HAP-1 (cell line): Measurements from ENCODE around the gene CPEB2.

Source experiments
- DNase-seq, 2 experiments: peaks; one replicate each; pipeline ENCODE4 v3.0.0-alpha.2; 2016 to 2020; ENCODE audit warnings: low spot score in 2 of 2
- H3K27me3 ChIP-seq: fragments of 250-450 bp; sonication (Bioruptor Pico); 2 replicates; pipeline ENCODE4 v1.5.1; 2020; ENCODE audit warnings: low read depth, mild to moderate bottlenecking, moderate library complexity
- H3K36me3 ChIP-seq: fragments of 250-450 bp; sonication (Bioruptor Pico); replicated peaks from 2 replicates; pipeline ENCODE4 v1.5.1; 2020; ENCODE audit warnings: mild to moderate bottlenecking
- H3K4me1 ChIP-seq: fragments of 250-450 bp; sonication (Bioruptor Pico); 2 replicates; pipeline ENCODE4 v1.5.1; 2020; ENCODE audit warnings: mild to moderate bottlenecking
- H3K4me3 ChIP-seq: fragments of 250-450 bp; sonication (Bioruptor Pico); 2 replicates; pipeline ENCODE4 v1.5.1; 2020; ENCODE audit warnings: mild to moderate bottlenecking, moderate library complexity
- H3K9me3 ChIP-seq: fragments of 250-450 bp; sonication (Bioruptor Pico); 2 replicates; pipeline ENCODE4 v1.5.1; 2020; ENCODE audit warnings: mild to moderate bottlenecking, moderate library complexity
- in situ Hi-C: fragments of 300-500 bp; cut with MboI; formaldehyde crosslinking; loops from 3 replicates; pipeline ENCODE4 v1.14.3; 2020; ENCODE audit warnings: low sequenced_read_pairs, inconsistent platforms, mixed read lengths

The CPEB2 gene

DNA sequence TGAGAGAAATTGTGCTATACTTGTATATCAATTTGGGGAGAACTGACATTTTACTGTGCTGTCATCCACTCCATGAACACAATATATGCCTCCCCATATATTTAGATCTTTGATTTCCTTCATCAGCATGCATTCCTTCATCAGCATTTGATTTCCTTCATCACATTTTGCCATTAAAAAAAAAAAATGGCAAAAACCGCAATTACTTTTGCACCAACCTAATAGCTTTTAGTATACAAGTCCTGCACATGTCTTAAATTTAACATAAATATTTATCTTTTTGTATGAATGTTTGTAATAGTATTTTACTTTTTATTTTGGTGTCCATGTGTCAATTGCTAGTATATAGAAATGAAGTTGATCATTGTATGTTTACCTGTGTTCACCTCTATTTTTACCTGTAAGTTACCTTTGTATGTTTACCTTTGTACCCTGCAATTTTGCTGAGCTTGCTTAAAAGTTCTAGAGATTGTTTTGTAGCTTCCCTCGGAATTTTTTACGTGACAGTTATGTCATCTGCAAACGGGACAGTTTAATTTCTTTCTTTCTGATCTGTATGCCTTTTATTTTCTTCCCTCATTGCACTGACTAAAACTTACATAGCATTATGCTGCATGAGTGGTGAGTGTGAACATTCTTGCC, 86.2 kb downstream of the CPEB2 start:
- H3K4me3 ChIP-seq, result no peak overlapping the region
- in situ Hi-C loops, result no loop called here

GRCh38 chr4:15089979-15090378, 87.7 kb downstream of the CPEB2 start:
- DNase-seq, result no peak
- no peaks in the 10 kb centered on the region for H3K4me1 ChIP-seq
- H3K36me3 ChIP-seq, result no peaks in the 10 kb centered on the region
- no peaks in the 10 kb centered on the region for H3K27me3 ChIP-seq
- in situ Hi-C loops, result no loop called here
- H3K4me3 ChIP-seq, result no peak overlapping the region
- H3K9me3 ChIP-seq, result no peaks in the 10 kb centered on the region

More for the DNA sequence above, 86.2 kb downstream of the CPEB2 start:
- H3K4me1 ChIP-seq, result no peaks in the 10 kb centered on the region
- no peak for DNase-seq
- H3K27me3 ChIP-seq, result no peaks in the 10 kb centered on the region
- H3K36me3 ChIP-seq, result no peaks in the 10 kb centered on the region
- no peaks in the 10 kb centered on the region; the same call in 1 of the 2 replicates for H3K9me3 ChIP-seq

- in situ Hi-C loops, result no loop called here
- DNase-seq, result no peak
- H3K9me3 ChIP-seq, result no peaks in the 10 kb centered on the region
- no peaks in the 10 kb centered on the region for H3K4me1 ChIP-seq
- no peak overlapping the region for H3K4me3 ChIP-seq
- no peaks in the 10 kb centered on the region for H3K36me3 ChIP-seq
- peaks cover 3% of the 10 kb centered on the region; the same call in 1 of the 2 replicates for H3K27me3 ChIP-seq
Measured at GRCh38 chr4:15100380-15100779, 98.1 kb downstream of the CPEB2 start.

DNA sequence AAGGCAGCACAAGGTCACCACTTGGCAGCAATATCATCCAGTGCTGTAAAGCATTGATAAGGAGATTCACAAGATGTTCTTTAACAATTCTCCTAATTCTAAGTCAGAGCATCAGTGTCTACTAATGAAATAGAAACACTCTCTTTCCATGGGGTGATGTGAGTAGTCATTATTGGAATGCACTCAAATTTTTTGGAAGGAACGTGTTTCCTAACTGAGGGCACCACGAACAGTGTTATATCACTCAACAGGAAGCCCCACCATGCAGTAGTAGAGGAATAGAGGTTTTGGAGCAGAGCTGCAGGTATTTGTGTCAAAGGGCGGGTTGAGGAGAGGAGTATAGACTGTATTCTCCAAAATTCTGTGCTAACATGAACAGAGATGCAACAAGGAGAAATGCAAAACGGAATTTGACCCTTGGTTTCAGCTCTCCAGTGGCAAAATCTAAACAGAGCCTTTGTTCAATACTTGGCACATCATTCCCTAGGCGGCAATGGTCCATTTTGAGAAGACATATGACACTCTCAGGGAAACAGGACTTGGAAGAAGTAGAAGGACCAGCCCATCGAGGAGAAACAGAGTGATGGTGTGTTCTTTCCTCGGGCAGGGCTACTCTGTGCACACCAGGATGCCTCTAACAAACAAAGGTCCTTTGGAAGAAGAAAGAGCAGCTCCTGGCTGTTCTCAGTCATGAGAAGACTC, 98.9 kb downstream of the CPEB2 start:
- H3K4me3 ChIP-seq, result no peak overlapping the region
- in situ Hi-C loops, result no loop called here
- peaks cover 3% of the 10 kb centered on the region; the same call in 1 of the 2 replicates for H3K27me3 ChIP-seq
- no peak for DNase-seq
- H3K9me3 ChIP-seq, result no peaks in the 10 kb centered on the region
- no peaks in the 10 kb centered on the region for H3K36me3 ChIP-seq
- H3K4me1 ChIP-seq, result no peaks in the 10 kb centered on the region

- H3K4me1 ChIP-seq, result no peaks in the 10 kb centered on the region
- no peak for DNase-seq
- H3K27me3 ChIP-seq, result peaks cover 3% of the 10 kb centered on the region; the same call in 1 of the 2 replicates
- in situ Hi-C loops, result no loop called here
- no peak overlapping the region for H3K4me3 ChIP-seq
- no peaks in the 10 kb centered on the region for H3K9me3 ChIP-seq
- H3K36me3 ChIP-seq, result no peaks in the 10 kb centered on the region
Measured at GRCh38 chr4:15104825-15105224, 102.5 kb downstream of the CPEB2 start.

DNA sequence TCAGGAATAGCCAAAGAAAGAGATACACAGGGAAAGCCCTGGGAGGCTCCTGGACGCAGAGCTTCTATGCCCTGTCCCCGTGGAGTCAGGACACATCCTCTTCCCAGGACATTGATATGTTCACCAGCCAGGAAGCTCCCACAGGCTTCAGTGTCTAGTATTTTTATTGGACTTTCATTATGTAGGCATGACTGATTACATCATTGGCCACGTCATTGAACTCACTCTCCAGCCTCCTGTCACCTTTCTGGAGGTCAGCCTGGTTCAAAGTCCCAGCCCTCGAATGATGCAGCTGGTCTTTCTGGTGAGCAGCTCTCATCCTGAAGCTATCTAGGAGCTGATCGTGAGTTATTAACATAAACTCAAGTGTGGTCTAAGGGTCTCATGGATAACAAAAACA, 104.1 kb downstream of the CPEB2 start:
- in situ Hi-C loops, result no loop called here
- H3K4me1 ChIP-seq, result no peaks in the 10 kb centered on the region

DNA sequence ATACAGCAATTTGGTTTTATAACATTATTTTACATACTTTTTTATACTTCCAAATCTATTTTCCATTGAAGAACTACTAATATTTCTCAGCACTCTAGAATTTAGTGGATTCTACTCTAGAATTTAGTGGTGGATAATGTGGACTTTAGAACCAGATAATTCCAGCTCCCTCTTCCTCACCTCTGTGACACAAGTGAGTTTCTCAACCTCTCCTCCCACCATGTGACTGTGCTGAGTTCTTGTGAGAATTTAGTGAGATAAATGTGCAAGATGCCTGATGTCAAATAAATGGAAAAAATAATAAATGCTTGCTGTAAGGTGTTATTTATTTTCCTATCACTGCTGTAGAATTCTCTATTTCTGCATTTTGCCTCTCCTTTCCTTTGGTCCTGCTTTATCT, 107.3 kb downstream of the CPEB2 start:
- no peaks in the 10 kb centered on the region for H3K9me3 ChIP-seq
- H3K4me1 ChIP-seq, result no peaks in the 10 kb centered on the region
- in situ Hi-C loops, result no loop called here
- H3K36me3 ChIP-seq, result no peaks in the 10 kb centered on the region
- no peak overlapping the region for H3K4me3 ChIP-seq
- DNase-seq, result no peak
- H3K27me3 ChIP-seq, result no peaks in the 10 kb centered on the region

More for the DNA sequence above, 104.1 kb downstream of the CPEB2 start:
- Histone ChIP-seq H3K36me3 (no peaks in the 10 kb centered on the region), H3K27me3 (no peaks in the 10 kb centered on the region; the same call in 1 of the 2 replicates), H3K9me3 (no peaks in the 10 kb centered on the region), H3K4me3 (no peak overlapping the region)
- DNase-seq, result no peak

GRCh38 chr4:15110120-15110571, 107.9 kb downstream of the CPEB2 start:
- Histone ChIP-seq H3K4me3 (no peak overlapping the region), H3K4me1 (no peaks in the 10 kb centered on the region), H3K27me3 (no peaks in the 10 kb centered on the region), H3K9me3 (no peaks in the 10 kb centered on the region), H3K36me3 (no peaks in the 10 kb centered on the region)
- DNase-seq, result no peak
- in situ Hi-C loops, result no loop called here

DNA sequence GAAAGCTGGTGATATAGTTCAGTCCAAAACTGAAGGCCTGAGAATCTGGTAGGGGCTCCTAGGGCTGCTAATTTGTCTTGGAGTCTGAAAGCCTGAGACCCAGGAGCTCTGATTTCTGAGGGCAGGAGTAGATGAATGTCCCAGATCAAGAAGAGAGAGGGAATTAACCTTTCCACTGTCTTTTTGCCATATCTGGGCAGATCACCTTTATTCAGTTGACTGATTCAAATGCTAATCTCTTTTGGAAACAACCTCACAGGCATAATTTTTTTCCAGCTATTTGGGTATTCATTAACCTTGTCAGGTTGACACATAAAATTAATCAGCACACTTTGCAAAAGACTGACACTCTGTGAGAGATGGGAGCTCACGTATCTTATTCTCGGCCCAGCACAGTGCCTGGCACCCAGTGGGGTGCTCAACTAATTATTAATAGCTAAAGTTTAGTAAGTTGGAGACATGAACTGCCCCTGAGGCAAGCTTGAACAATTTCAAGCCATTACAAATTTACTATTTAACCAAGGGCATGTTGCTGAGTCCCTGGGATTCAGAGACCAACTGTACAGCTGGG, 114.3 kb downstream of the CPEB2 start:
- DNase-seq, result no peak
- no peaks in the 10 kb centered on the region for H3K4me1 ChIP-seq
- in situ Hi-C loops, result no loop called here
- H3K36me3 ChIP-seq, result no peaks in the 10 kb centered on the region
- H3K4me3 ChIP-seq, result no peak overlapping the region
- H3K27me3 ChIP-seq, result no peaks in the 10 kb centered on the region
- H3K9me3 ChIP-seq, result no peaks in the 10 kb centered on the region

DNA sequence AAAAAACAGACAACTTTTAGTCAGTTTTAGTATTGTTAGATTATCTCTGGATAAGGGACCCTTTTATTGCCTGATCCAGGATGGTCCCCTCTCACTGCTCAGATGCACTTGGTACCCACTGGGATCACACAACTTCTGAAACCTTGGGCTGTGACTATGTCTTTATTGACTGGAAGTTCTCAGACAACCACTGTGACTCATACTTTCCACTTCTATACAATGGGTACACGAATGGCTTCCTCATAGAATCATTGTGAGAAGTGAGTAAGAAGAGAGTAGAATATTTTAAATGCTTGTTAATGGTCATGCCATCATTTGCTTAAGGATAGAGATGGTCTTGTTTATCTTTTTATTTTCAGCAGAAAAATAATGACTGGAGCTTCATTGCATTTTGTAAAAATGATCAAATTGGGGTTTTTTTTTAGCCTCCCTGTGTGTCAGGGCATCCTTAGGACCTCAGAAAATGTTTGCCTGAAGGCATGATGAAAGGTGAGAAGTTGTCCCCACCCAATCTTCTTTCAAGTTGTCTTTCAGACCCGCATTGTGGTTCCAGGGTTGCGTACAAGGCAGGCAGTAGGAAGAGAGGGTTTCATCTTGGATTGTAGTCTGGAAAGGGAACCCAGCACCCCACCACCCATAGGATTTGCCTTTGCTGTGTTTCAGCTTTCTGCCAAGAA, 115.1 kb downstream of the CPEB2 start:
- in situ Hi-C loops, result no loop called here

DNA sequence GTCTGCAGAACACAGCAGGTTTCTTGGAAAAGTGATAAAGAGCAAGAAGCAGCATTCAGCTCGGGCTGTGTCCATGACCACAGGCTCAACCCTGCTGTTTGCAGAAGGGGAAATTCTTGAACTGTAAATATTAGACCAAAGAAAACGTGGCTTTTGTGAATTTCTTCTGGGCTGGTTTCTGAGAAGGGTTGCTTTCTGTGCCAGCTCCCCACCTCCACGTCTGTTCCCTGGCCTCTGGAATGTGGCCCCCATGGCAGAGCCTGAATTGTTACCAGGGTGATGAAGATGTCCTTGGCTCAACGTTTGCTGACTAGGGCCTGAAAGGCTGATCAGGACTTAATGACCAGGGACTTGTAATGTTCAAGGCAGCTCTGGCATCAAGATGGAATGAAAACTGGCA, 116.0 kb downstream of the CPEB2 start:
- H3K4me1 ChIP-seq, result no peaks in the 10 kb centered on the region
- no peaks in the 10 kb centered on the region for H3K9me3 ChIP-seq
- H3K27me3 ChIP-seq, result no peaks in the 10 kb centered on the region
- H3K36me3 ChIP-seq, result no peaks in the 10 kb centered on the region
- no peak overlapping the region for H3K4me3 ChIP-seq
- in situ Hi-C loops, result no loop called here
- no peak for DNase-seq

More for the DNA sequence above, 115.1 kb downstream of the CPEB2 start:
- Histone ChIP-seq H3K9me3 (no peaks in the 10 kb centered on the region), H3K27me3 (no peaks in the 10 kb centered on the region), H3K4me3 (no peak overlapping the region), H3K4me1 (no peaks in the 10 kb centered on the region), H3K36me3 (no peaks in the 10 kb centered on the region)
- no peak for DNase-seq
